ENCODE data around the gene TCERG1L. TPM values are rescaled to one million over a fixed set of nuclear protein-coding genes. Genes with fewer than 3 reads are reported as not detected.
"Not testable (repeated sequence)": the region's sequence is repeated elsewhere in the genome, so short reads cannot be mapped to it uniquely, and the experiment has no call there.

Gene TCERG1L
- total RNA-seq, 2 donors from 2014 or later = 1.6 to 4.5 TPM

DNA sequence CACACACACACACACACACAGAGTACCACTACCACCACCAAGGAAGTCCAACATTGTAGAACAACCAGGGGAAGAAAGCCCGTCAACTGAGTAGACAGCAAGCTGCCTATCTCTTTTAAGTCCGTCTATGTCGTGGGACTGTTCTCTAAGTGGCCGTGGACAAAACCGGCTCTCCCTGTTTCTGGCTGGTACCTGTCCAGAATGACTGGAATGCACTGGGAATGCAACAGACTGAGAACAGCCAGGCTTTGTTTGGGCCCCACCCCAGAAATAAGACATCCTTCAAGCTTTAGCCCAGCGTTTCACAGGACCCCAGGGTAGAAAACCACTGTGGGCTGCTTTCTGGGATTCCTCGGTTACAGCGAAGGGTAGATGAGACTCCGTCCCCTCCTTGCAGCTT lies 203.6 kb downstream of the TCERG1L start:
- Histone ChIP-seq H3K4me1 (ENCODE audit: control insufficient read depth, insufficient read depth, low read length) (no peaks in the 10 kb centered on the region), H3K27me3 (ENCODE audit: control insufficient read depth, insufficient read depth, low read length, poor library complexity, severe bottlenecking) (no peaks in the 10 kb centered on the region), H3K36me3 (ENCODE audit: control insufficient read depth, insufficient read depth, low read length) (no peaks in the 10 kb centered on the region), H3K4me3 (ENCODE audit: low read length) (no peak overlapping the region), H3K9me3 (ENCODE audit: control insufficient read depth, low read length) (no peaks in the 10 kb centered on the region), H3K9ac (ENCODE audit: extremely low read depth, low read length, poor library complexity, severe bottlenecking) (no peak overlapping the region), H3K27ac (ENCODE audit: low read depth, low read length) (no peak overlapping the region)
- TF ChIP-seq, protein P1, sequence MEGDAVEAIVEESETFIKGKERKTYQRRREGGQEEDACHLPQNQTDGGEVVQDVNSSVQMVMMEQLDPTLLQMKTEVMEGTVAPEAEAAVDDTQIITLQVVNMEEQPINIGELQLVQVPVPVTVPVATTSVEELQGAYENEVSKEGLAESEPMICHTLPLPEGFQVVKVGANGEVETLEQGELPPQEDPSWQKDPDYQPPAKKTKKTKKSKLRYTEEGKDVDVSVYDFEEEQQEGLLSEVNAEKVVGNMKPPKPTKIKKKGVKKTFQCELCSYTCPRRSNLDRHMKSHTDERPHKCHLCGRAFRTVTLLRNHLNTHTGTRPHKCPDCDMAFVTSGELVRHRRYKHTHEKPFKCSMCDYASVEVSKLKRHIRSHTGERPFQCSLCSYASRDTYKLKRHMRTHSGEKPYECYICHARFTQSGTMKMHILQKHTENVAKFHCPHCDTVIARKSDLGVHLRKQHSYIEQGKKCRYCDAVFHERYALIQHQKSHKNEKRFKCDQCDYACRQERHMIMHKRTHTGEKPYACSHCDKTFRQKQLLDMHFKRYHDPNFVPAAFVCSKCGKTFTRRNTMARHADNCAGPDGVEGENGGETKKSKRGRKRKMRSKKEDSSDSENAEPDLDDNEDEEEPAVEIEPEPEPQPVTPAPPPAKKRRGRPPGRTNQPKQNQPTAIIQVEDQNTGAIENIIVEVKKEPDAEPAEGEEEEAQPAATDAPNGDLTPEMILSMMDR (conservative IDR thresholded peaks at IDR 0.05) = no peak
- peaks cover 24% of the 10 kb centered on the region for H3K9me3 Mint-ChIP-seq
- no peaks in the 10 kb centered on the region for H3K4me1 Mint-ChIP-seq
- H3K27me3 Mint-ChIP-seq (ENCODE audit: insufficient read depth) = no peaks in the 10 kb centered on the region
- H3K4me3 Mint-ChIP-seq = no peak overlapping the region
- 93 to 96% methylated on average over 8 to 9 of the region's 9 CpGs for WGBS, 2 experiments (ENCODE audit: insufficient coverage in 1 of 2, insufficient read length in 1 of 2)
- no peak overlapping the region for H3K27ac Mint-ChIP-seq
- no peak for DNase-seq
- H3K36me3 Mint-ChIP-seq (ENCODE audit: low read depth) = peaks cover 20% of the 10 kb centered on the region

DNA sequence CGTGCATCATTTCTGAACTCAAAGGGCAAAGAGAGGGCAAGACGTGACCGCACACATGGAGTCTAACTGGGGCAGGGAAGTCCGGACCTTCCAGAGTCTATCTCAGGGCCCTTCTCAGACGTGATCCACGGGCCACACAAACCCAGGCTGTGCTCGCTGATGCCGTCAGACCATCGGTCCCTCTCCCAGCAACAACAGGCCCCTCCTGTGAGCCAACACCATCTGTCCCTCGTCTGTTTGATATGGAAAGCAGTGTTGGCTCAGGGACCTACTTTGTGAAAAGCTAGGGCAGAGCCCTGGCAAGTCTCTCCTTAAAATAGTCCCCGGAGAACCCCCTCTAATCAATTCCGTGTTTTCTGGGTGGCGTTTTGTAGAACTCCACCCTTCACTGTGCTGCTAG lies 208.8 kb downstream of the TCERG1L start:
- H3K27me3 Mint-ChIP-seq (ENCODE audit: insufficient read depth) = no peaks in the 10 kb centered on the region
- H3K4me1 Mint-ChIP-seq = no peaks in the 10 kb centered on the region
- H3K4me1 ChIP-seq (ENCODE audit: control insufficient read depth, insufficient read depth, low read length) = no peaks in the 10 kb centered on the region
- no peaks in the 10 kb centered on the region for H3K27me3 ChIP-seq (ENCODE audit: control insufficient read depth, insufficient read depth, low read length, poor library complexity, severe bottlenecking)
- no peak for DNase-seq
- peaks cover 15% of the 10 kb centered on the region for H3K36me3 Mint-ChIP-seq (ENCODE audit: low read depth)
- no peak overlapping the region for H3K4me3 Mint-ChIP-seq
- H3K27ac ChIP-seq (ENCODE audit: low read depth, low read length) = no peak overlapping the region
- TF ChIP-seq, protein P1 (conservative IDR thresholded peaks at IDR 0.05) = no peak
- WGBS, 2 experiments (ENCODE audit: insufficient coverage in 1 of 2, insufficient read length in 1 of 2) = 88 to 89% methylated on average over 9 to 13 of the region's 13 CpGs
- no peak overlapping the region for H3K9ac ChIP-seq (ENCODE audit: extremely low read depth, low read length, poor library complexity, severe bottlenecking)
- H3K9me3 ChIP-seq (ENCODE audit: control insufficient read depth, low read length) = no peaks in the 10 kb centered on the region
- peaks cover 21% of the 10 kb centered on the region for H3K9me3 Mint-ChIP-seq
- H3K4me3 ChIP-seq (ENCODE audit: low read length) = no peak overlapping the region
- no peak overlapping the region for H3K27ac Mint-ChIP-seq
- no peaks in the 10 kb centered on the region for H3K36me3 ChIP-seq (ENCODE audit: control insufficient read depth, insufficient read depth, low read length)

DNA sequence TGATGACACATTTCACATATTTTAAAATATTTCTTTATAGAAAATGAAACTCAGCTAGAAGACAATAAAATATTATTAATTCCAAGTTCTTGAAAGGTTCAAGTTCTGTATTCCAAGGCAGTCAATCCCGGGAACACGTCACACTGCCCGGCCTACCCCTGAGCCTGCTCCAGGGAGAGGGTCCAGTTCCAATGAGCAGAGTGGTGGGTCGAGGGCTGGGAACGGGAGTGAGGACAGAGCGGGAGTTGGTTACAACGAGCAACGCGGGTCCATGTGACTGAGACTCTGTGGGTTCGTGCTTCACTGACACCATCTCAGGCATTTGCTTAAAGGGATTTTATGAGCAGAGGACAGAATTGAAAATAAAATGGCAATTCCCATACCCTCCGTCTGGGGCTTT lies 209.4 kb downstream of the TCERG1L start:
- Histone ChIP-seq H3K9me3 (ENCODE audit: control insufficient read depth, low read length) (no peaks in the 10 kb centered on the region), H3K36me3 (ENCODE audit: control insufficient read depth, insufficient read depth, low read length) (no peaks in the 10 kb centered on the region), H3K4me1 (ENCODE audit: control insufficient read depth, insufficient read depth, low read length) (no peaks in the 10 kb centered on the region), H3K27ac (ENCODE audit: low read depth, low read length) (no peak overlapping the region), H3K4me3 (ENCODE audit: low read length) (no peak overlapping the region), H3K9ac (ENCODE audit: extremely low read depth, low read length, poor library complexity, severe bottlenecking) (no peak overlapping the region), H3K27me3 (ENCODE audit: control insufficient read depth, insufficient read depth, low read length, poor library complexity, severe bottlenecking) (no peaks in the 10 kb centered on the region)
- WGBS, 2 experiments (ENCODE audit: insufficient coverage in 1 of 2, insufficient read length in 1 of 2) = 90 to 100% methylated on average over 9 to 11 of the region's 11 CpGs
- Mint-ChIP-seq H3K4me3 (no peak overlapping the region), H3K4me1 (no peaks in the 10 kb centered on the region), H3K9me3 (peaks cover 17% of the 10 kb centered on the region), H3K27me3 (ENCODE audit: insufficient read depth) (no peaks in the 10 kb centered on the region), H3K36me3 (ENCODE audit: low read depth) (peaks cover 15% of the 10 kb centered on the region), H3K27ac (no peak overlapping the region)
- TF ChIP-seq, protein P1 (conservative IDR thresholded peaks at IDR 0.05) = no peak
- DNase-seq = no peak

DNA sequence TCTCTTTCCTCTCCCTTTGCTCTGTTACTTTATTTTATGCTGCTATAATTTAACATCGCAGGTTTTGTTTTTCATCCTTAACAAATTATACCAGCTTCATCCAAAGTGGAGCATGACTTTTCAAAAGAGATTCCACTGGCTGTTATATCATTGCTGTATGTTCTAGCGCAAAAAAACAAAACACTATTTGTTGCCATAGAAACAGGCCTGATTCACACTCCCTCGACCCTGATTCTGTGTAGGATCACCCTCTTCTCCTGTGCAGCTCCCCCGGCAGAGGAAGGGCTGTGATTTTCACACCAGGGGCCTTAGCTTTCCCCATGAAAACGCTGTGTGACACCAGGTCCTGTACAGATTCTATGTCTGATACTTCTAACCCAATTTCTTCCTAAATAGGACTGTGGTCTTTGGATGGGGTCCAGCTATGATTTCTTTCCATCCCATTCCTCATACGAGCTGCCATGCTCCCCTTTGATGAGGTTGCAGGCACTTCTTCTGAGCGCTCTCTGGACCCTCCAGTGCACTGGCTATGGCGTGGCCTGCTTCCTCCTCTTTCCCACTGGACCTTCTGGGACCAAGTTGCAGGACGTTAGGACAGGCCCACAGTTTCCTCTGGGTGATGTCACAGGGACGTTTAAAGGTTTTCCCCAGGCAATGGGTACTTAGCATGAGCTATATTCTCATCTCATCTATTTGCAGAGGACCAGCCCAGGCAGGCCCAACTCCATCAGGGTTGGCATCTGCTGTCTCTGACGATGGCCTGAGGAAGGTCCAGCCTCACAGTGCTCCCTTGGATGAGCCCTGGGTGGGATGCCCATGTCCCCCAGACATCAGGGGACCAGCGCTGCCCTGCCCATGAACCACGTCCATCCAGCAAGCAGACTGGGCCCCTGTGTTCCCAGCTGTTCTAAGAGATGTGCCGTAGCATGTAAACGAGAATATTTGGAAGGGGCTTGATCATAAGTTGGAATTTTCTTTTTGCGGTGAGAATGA lies 210.8 kb downstream of the TCERG1L start:
- not testable (repeated sequence) for H3K27ac ChIP-seq (ENCODE audit: low read depth, low read length); H3K9me3 Mint-ChIP-seq; H3K27me3 Mint-ChIP-seq (ENCODE audit: insufficient read depth)

More for the DNA sequence above, 210.8 kb downstream of the TCERG1L start:
- H3K4me3 ChIP-seq (ENCODE audit: low read length); H3K9me3 ChIP-seq (ENCODE audit: control insufficient read depth, low read length); H3K4me1 ChIP-seq (ENCODE audit: control insufficient read depth, insufficient read depth, low read length); H3K27ac Mint-ChIP-seq; H3K27me3 ChIP-seq (ENCODE audit: control insufficient read depth, insufficient read depth, low read length, poor library complexity, severe bottlenecking); H3K4me3 Mint-ChIP-seq; DNase-seq; H3K36me3 Mint-ChIP-seq (ENCODE audit: low read depth); H3K4me1 Mint-ChIP-seq; H3K9ac ChIP-seq (ENCODE audit: extremely low read depth, low read length, poor library complexity, severe bottlenecking); H3K36me3 ChIP-seq (ENCODE audit: control insufficient read depth, insufficient read depth, low read length): not testable (repeated sequence)
- WGBS, 2 experiments (ENCODE audit: insufficient coverage in 1 of 2, insufficient read length in 1 of 2) = 88 to 91% methylated on average over 10 to 16 of the region's 16 CpGs

All from endodermal cell (in vitro differentiated cells).